Measurements from ENCODE around the gene CPED1. TPM values are rescaled to one million over a fixed set of nuclear protein-coding genes. Genes with fewer than 3 reads are reported as not detected.
"Not testable (repeated sequence)": the region's sequence is repeated elsewhere in the genome, so short reads cannot be mapped to it uniquely, and the experiment has no call there.

The CPED1 gene
- total and polyA plus RNA-seq, 10 of the 15 experiments (the other 5 are each of a cell fraction or from before 2014, with no cell fraction given) = 0.01 to 0.77 (median 0.10) TPM; not detected in 1

DNA sequence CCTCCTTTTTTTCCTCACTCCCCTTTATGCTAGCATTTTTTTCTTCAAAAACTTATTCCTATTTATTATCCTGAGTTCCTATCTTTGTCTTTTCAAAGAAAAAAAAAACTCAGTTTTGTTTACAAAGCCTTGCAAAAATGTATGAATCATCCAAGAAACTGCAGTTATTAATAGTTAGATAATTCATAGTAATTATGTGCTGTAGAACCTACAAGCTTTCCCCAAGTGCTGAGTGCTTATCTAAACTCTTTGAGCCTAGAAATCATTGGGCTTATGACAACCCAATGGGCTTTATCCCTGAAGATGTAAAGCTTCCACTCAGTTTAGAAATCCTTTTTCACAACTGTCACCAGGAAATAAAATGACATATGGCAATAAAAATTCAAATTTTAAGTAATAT lies 194.4 kb downstream of the CPED1 start:
- POLR2A ChIA-PET = interaction anchor here (1.1 kb wide), 1 partner anchor 95 kb away, joined by 4 read pairs; no protein-coding TSS in a partner anchor
- TF ChIP-seq SIX5 (IDR thresholded peaks at IDR 0.05; ENCODE audit: low read depth, low read length, severe bottlenecking) (no peak), EZH2 (IDR thresholded peaks at IDR 0.05; ENCODE audit: borderline replicate concordance, control insufficient read depth, low read depth, low read length) (no peak), EED (IDR thresholded peaks at IDR 0.05; ENCODE audit: low read depth) (no peak), CHD2 (IDR thresholded peaks at IDR 0.05; ENCODE audit: borderline replicate concordance, low read depth, low read length) (no peak), ZSCAN29 (IDR thresholded peaks at IDR 0.05) (no peak), ASH2L (IDR thresholded peaks at IDR 0.05; ENCODE audit: borderline replicate concordance, low read depth) (no peak), ETV6 (conservative IDR thresholded peaks at IDR 0.05 in 1 of 2, IDR thresholded peaks at IDR 0.05 in 1 of 2; ENCODE audit: borderline replicate concordance in 1 of 2, low read depth in 1 of 2) (no peak), HDAC6 (IDR thresholded peaks at IDR 0.05; ENCODE audit: unreplicated experiment) (no peak), YBX1 (IDR thresholded peaks at IDR 0.05) (no peak)
- TF ChIP-seq, protein P1, sequence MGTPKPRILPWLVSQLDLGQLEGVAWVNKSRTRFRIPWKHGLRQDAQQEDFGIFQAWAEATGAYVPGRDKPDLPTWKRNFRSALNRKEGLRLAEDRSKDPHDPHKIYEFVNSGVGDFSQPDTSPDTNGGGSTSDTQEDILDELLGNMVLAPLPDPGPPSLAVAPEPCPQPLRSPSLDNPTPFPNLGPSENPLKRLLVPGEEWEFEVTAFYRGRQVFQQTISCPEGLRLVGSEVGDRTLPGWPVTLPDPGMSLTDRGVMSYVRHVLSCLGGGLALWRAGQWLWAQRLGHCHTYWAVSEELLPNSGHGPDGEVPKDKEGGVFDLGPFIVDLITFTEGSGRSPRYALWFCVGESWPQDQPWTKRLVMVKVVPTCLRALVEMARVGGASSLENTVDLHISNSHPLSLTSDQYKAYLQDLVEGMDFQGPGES (IDR thresholded peaks at IDR 0.05) = no peak
- TF ChIP-seq, protein P2, sequence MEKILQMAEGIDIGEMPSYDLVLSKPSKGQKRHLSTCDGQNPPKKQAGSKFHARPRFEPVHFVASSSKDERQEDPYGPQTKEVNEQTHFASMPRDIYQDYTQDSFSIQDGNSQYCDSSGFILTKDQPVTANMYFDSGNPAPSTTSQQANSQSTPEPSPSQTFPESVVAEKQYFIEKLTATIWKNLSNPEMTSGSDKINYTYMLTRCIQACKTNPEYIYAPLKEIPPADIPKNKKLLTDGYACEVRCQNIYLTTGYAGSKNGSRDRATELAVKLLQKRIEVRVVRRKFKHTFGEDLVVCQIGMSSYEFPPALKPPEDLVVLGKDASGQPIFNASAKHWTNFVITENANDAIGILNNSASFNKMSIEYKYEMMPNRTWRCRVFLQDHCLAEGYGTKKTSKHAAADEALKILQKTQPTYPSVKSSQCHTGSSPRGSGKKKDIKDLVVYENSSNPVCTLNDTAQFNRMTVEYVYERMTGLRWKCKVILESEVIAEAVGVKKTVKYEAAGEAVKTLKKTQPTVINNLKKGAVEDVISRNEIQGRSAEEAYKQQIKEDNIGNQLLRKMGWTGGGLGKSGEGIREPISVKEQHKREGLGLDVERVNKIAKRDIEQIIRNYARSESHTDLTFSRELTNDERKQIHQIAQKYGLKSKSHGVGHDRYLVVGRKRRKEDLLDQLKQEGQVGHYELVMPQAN (conservative IDR thresholded peaks at IDR 0.05) = no peak
- TF ChIP-seq, protein P3, sequence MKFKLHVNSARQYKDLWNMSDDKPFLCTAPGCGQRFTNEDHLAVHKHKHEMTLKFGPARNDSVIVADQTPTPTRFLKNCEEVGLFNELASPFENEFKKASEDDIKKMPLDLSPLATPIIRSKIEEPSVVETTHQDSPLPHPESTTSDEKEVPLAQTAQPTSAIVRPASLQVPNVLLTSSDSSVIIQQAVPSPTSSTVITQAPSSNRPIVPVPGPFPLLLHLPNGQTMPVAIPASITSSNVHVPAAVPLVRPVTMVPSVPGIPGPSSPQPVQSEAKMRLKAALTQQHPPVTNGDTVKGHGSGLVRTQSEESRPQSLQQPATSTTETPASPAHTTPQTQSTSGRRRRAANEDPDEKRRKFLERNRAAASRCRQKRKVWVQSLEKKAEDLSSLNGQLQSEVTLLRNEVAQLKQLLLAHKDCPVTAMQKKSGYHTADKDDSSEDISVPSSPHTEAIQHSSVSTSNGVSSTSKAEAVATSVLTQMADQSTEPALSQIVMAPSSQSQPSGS (IDR thresholded peaks at IDR 0.05; ENCODE audit: low read length) = no peak
- Histone ChIP-seq H3K4me1 (ENCODE audit: control insufficient read depth, insufficient read depth, low read length) (peaks cover 11% of the 10 kb centered on the region), H3K36me3 (ENCODE audit: control insufficient read depth in 2 of 2, insufficient read depth in 2 of 2, low read length in 1 of 2) (no peaks in the 10 kb centered on the region), H4K20me1 (ENCODE audit: control insufficient read depth, insufficient read depth) (no peaks in the 10 kb centered on the region), H2AFZ (ENCODE audit: control insufficient read depth, low read depth, low read length) (no peak overlapping the region), H3K27me3 (replicated peaks in 1 of 2; ENCODE audit: control insufficient read depth in 2 of 2, insufficient read depth in 2 of 2, low read length in 1 of 2) (no peaks in the 10 kb centered on the region), H3K9ac (ENCODE audit: control insufficient read depth, insufficient read depth, low read length) (no peak overlapping the region), H3K27ac (ENCODE audit: control insufficient read depth, insufficient read depth) (no peak overlapping the region), H3K79me2 (ENCODE audit: control insufficient read depth, insufficient read depth, low read length) (no peaks in the 10 kb centered on the region), H3K4me3 (no peak overlapping the region), H3K4me2 (ENCODE audit: control insufficient read depth, insufficient read depth) (no peak overlapping the region), H3K9me3 (replicated peaks; ENCODE audit: control insufficient read depth, insufficient read depth, low read length) (peaks cover 2% of the 10 kb centered on the region)
- ATAC-seq (no peak), DNase-seq (ENCODE audit: low read depth, low spot score) (no peak), FAIRE-seq (no peak)
- intact Hi-C loops (cut with micrococcal nuclease; ENCODE audit: unreplicated experiment) (loop anchor here (5.0 kb wide), 1 partner anchor 349 kb away; no protein-coding TSS in a partner anchor), in situ Hi-C loops (cut with MboI) (no loop called here)
- SMC1A ChIA-PET (ENCODE audit: uncharacterized antibody, unreplicated experiment) = interaction anchor here (0.7 to 1.1 kb wide), 5 partner anchors 15 to 242 kb away, joined by 3 to 4 read pairs (median 3); no protein-coding TSS in a partner anchor
- CTCF ChIA-PET = interaction anchor here (0.9 kb wide), 1 partner anchor 34 kb away, joined by 4 read pairs; no protein-coding TSS in a partner anchor
- BruUV-seq (replicated peaks) = no TSS peak
- RAD21 ChIA-PET (ENCODE audit: unreplicated experiment) = interaction anchor here (0.9 to 1.6 kb wide), 2 partner anchors 13 to 43 kb away, joined by 3 to 4 read pairs; no protein-coding TSS in a partner anchor

DNA sequence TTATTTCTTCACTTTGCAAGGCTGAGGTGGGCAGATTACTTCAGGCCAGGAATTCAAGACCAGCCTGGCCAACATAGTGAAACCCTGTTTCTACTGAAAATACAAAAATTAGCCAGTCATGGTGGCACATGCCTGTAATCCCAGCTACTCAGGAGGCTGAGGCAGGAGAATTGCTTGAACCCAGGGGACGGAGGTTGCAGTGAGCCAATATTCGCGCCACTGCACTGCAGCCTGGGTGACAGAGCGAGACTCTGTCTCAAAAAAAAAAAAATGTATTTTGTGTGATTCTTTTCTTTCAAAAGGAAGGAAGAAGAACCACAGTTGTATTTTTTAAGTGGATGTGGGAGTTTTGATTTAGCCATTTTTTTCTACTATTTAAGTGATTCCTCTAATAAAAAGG lies 195.4 kb downstream of the CPED1 start:
- H3K9me3 ChIP-seq (replicated peaks; ENCODE audit: control insufficient read depth, insufficient read depth, low read length); H3K36me3 ChIP-seq (ENCODE audit: control insufficient read depth in 2 of 2, insufficient read depth in 2 of 2, low read length in 1 of 2); H3K27me3 ChIP-seq (replicated peaks in 1 of 2; ENCODE audit: control insufficient read depth in 2 of 2, insufficient read depth in 2 of 2, low read length in 1 of 2); H4K20me1 ChIP-seq (ENCODE audit: control insufficient read depth, insufficient read depth); H3K27ac ChIP-seq (ENCODE audit: control insufficient read depth, insufficient read depth); BruUV-seq (replicated peaks); SMC1A ChIA-PET (ENCODE audit: uncharacterized antibody, unreplicated experiment); POLR2A ChIA-PET; RAD21 ChIA-PET (ENCODE audit: unreplicated experiment); H3K4me2 ChIP-seq (ENCODE audit: control insufficient read depth, insufficient read depth); DNase-seq (ENCODE audit: low read depth, low spot score); CTCF ChIA-PET; H3K9ac ChIP-seq (ENCODE audit: control insufficient read depth, insufficient read depth, low read length); in situ Hi-C loops (cut with MboI); ATAC-seq; H2AFZ ChIP-seq (ENCODE audit: control insufficient read depth, low read depth, low read length); H3K4me3 ChIP-seq; H3K79me2 ChIP-seq (ENCODE audit: control insufficient read depth, insufficient read depth, low read length); FAIRE-seq: not testable (repeated sequence)
- intact Hi-C loops (cut with micrococcal nuclease; ENCODE audit: unreplicated experiment) = loop anchor here (2.0 to 5.0 kb wide), 2 partner anchors 123 to 348 kb away; no protein-coding TSS in a partner anchor
- 96% methylated on average over 4 of the region's 4 CpGs for WGBS (ENCODE audit: insufficient coverage, insufficient replicate concordance, low lambda C conversion rate, missing lambda C conversion rate)
- peaks cover 10% of the 10 kb centered on the region for H3K4me1 ChIP-seq (ENCODE audit: control insufficient read depth, insufficient read depth, low read length)
